ENCODE measurements around the gene PHYHD1.

The PHYHD1 gene

DNA sequence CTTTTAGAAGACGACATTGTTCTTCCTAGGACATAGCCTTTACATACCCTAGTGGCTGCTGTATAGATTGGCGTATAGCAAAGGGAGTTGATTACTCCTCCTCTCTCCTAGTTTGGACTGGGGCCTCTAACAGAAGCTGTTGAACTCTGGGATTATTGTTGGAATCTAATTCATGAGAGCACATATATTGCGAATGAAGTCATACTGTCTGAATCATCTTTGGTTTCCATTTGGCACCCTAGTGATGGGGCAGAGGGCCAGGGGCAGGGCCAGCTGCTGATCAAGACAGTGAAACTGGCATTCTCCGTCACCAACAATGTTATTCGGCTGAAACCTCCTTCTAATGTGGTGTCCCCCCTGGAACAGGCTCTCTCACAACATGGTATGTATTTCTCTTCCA, 67.0 kb downstream of the PHYHD1 start:
- no peak for DNase-seq

All from SHP77 treated with DMSO at 0.1 percent for 48 hours (cell line).